Right lobe of liver (tissue), 6 donors: ENCODE measurements around the gene DHDDS. TPM values are rescaled to one million over a fixed set of nuclear protein-coding genes. Genes with fewer than 3 reads are reported as not detected.

Experiments
- ATAC-seq, 4 donors: fragments of 200-7000 bp; cut with Tn5 transposase; one replicate each; pipeline ENCODE4 v1.9.1; 2020; ENCODE audit warnings: mild to moderate bottlenecking in 4 of 4, moderate library complexity in 4 of 4
- DNase-seq, 3 donors: peaks; one replicate each; pipeline ENCODE4 v3.0.0-alpha.2; 2020
- H3K27ac ChIP-seq, 3 donors: fragments of 200-600 bp; one replicate each; pipeline ENCODE4 v1.8.0; 2022
- H3K27me3 ChIP-seq, 2 donors: fragments of 200-600 bp; one replicate each; pipeline ENCODE4 v1.8.0; 2022
- H3K36me3 ChIP-seq, 4 donors: fragments of 200-600 bp; sonication (generic) in 1 of 4; one replicate each; pipeline versions ENCODE4 v1.5.1 to v1.8.0; 2017 to 2022; ENCODE audit warnings: control low read depth in 1 of 4
- H3K4me1 ChIP-seq, 4 donors: fragments of 200-600 bp; sonication (generic) in 1 of 4; one replicate each; pipeline versions ENCODE4 v1.5.1 to v1.8.0; 2017 to 2022; ENCODE audit warnings: control low read depth in 1 of 4
- H3K4me3 ChIP-seq, 3 donors: fragments of 200-600 bp; one replicate each; pipeline ENCODE4 v1.8.0; 2022
- H3K9me3 ChIP-seq, 4 donors: fragments of 200-600 bp; sonication (generic) in 1 of 4; one replicate each; pipeline versions ENCODE4 v1.5.1 to v1.8.0; 2017 to 2022; ENCODE audit warnings: control low read depth in 1 of 4
- CTCF ChIP-seq, 4 donors: fragments of 200-600 bp in 3 of 4; fragments of 450-650 bp in 1 of 4; IDR thresholded peaks; one replicate each; pipeline versions ENCODE4 v1.5.1 to v1.8.0; 2016 to 2022; ENCODE audit warnings: antibody characterized with exemption in 4 of 4, mild to moderate bottlenecking in 2 of 4
- POLR2A ChIP-seq: fragments of 450-650 bp; IDR thresholded peaks from one replicate; pipeline ENCODE4 v1.6.1; 2017; ENCODE audit warnings: antibody characterized with exemption, mild to moderate bottlenecking
- WGBS: methylation state at CpG from one replicate; pipeline ENCODE4 v1.1.6; 2018; ENCODE audit warnings: low coverage, low lambda C conversion rate; ENCODE audit not compliant: insufficient coverage; ENCODE audit errors: missing lambda C conversion rate; 5-methylcytosine and 5-hydroxymethylcytosine counted together
- intact Hi-C, 2 donors: fragments of 100-400 bp; cut with DNase I; formaldehyde crosslinking; loops; one replicate each; pipeline versions ENCODE4 v1.11.2 to v1.14.1; 2022
- total RNA-seq, 6 experiments: library from RNA; depleted of rRNA in 2 of 6; stranded (reverse); fragments of >200 nt in 2 of 6; fragmentation: NEBNext Ultra II Directional in 3 of 6; extraction: Animal tissue kit (Norgen Biotek cat#: 25700) in 3 of 6; gene quantifications; one replicate each; pipeline versions ENCODE4 v1.1.0 to v1.2.4, GENCODE V29; 2016 to 2023
- donor health status: DM: no; HTN: yes; CAD: no.
- donor health status: DM: no; HTN: no; CAD: no.
- donor health status: DM: no; HTN: no; CAD: no.
- donor health status: DM: no; HTN: yes; CAD: no.
- donor health status: DM: no; HTN: yes; CAD: no.

DHDDS gene
- total RNA-seq, 6 experiments from 2014 or later, result 20.0 to 48.6 (median 24.9) TPM

GRCh38 chr1:26429721-26430120 lies 2.4 kb upstream of the DHDDS start:
- no peak for TF ChIP-seq CTCF (IDR thresholded peaks at IDR 0.05)
- TF ChIP-seq POLR2A, result no peak
- H3K4me1 ChIP-seq, result peaks cover 0 to 21% (median 0%) of the 10 kb centered on the region in 4 donors
- no peaks in the 10 kb centered on the region for H3K9me3 ChIP-seq
- 93% methylated on average over 1 of the region's 2 CpGs for WGBS
- H3K36me3 ChIP-seq, result no peaks in the 10 kb centered on the region
- H3K4me3 ChIP-seq, result no peak overlapping the region
- DNase-seq (no peak), ATAC-seq (no peak)
- intact Hi-C loops, result no loop called here
- H3K27ac ChIP-seq, result no peak overlapping the region
- H3K27me3 ChIP-seq, result no peaks in the 10 kb centered on the region

GRCh38 chr1:26432793-26433192 lies 672 bp downstream of the DHDDS start:
- 64% methylated on average over 3 of the region's 3 CpGs for WGBS
- TF ChIP-seq POLR2A (no peak), CTCF (IDR thresholded peaks at IDR 0.05) (no peak)
- Histone ChIP-seq H3K27ac (peak overlapping the region; percentile 32 to 72 (median 53)), H3K4me3 (peak overlapping the region; percentile 60 to 75 (median 72)), H3K36me3 (peaks cover 0 to 14% (median 3%) of the 10 kb centered on the region in 4 donors), H3K9me3 (no peaks in the 10 kb centered on the region), H3K4me1 (peaks cover 0 to 21% (median 0%) of the 10 kb centered on the region in 4 donors), H3K27me3 (no peaks in the 10 kb centered on the region)
- no peak for ATAC-seq
- no peak for DNase-seq
- intact Hi-C loops, result no loop called here

GRCh38 chr1:26434161-26434752 lies 2.1 kb downstream of the DHDDS start:
- no peak for ATAC-seq
- intact Hi-C loops, result no loop called here
- Histone ChIP-seq H3K27ac (no peak overlapping the region), H3K4me1 (peaks cover 0 to 21% (median 0%) of the 10 kb centered on the region in 4 donors), H3K36me3 (peaks cover 0 to 27% (median 9%) of the 10 kb centered on the region in 4 donors), H3K27me3 (no peaks in the 10 kb centered on the region), H3K9me3 (no peaks in the 10 kb centered on the region), H3K4me3 (no peak overlapping the region)
- no peak for DNase-seq
- no peak for TF ChIP-seq CTCF (IDR thresholded peaks at IDR 0.05)
- no peak for TF ChIP-seq POLR2A

GRCh38 chr1:26438041-26438440 lies 5.9 kb downstream of the DHDDS start:
- Histone ChIP-seq H3K9me3 (no peaks in the 10 kb centered on the region), H3K27me3 (no peaks in the 10 kb centered on the region), H3K4me1 (peaks cover 0 to 8% (median 0%) of the 10 kb centered on the region in 4 donors), H3K27ac (no peak overlapping the region), H3K36me3 (peaks cover 0 to 65% (median 21%) of the 10 kb centered on the region in 4 donors), H3K4me3 (no peak overlapping the region)
- DNase-seq (no peak), ATAC-seq (no peak)
- intact Hi-C loops, result no loop called here
- WGBS, result 92% methylated on average over 4 of the region's 6 CpGs
- TF ChIP-seq CTCF (IDR thresholded peaks at IDR 0.05), result no peak

GRCh38 chr1:26440259-26440658 lies 8.1 kb downstream of the DHDDS start:
- Histone ChIP-seq H3K9me3 (no peaks in the 10 kb centered on the region), H3K27ac (no peak overlapping the region), H3K27me3 (no peaks in the 10 kb centered on the region), H3K36me3 (peaks cover 0 to 82% (median 30%) of the 10 kb centered on the region in 4 donors), H3K4me1 (no peaks in the 10 kb centered on the region), H3K4me3 (no peak overlapping the region)
- no peak for DNase-seq
- intact Hi-C loops, result no loop called here
- no peak for ATAC-seq
- 93% methylated on average over 2 of the region's 2 CpGs for WGBS
- TF ChIP-seq POLR2A (no peak), CTCF (IDR thresholded peaks at IDR 0.05) (no peak)
